HUES64 (cell line): ENCODE measurements around the gene MLYCD.
"Not testable (repeated sequence)": the region's sequence is repeated elsewhere in the genome, so short reads cannot be mapped to it uniquely, and the experiment has no call there.

Source experiments
- H3K27ac ChIP-seq: 2 replicates; pipeline ENCODE4 v1.7.0; 2013; ENCODE audit warnings: low read depth, low read length, inconsistent platforms
- H3K27me3 ChIP-seq: 2 replicates; pipeline ENCODE4 v1.6.1; 2013; ENCODE audit warnings: mild to moderate bottlenecking, low read length; ENCODE audit not compliant: insufficient read depth
- H3K36me3 ChIP-seq: 2 replicates; pipeline ENCODE4 v1.6.1; 2013; ENCODE audit warnings: mild to moderate bottlenecking, low read length; ENCODE audit not compliant: insufficient read depth
- H3K4me1 ChIP-seq: 2 replicates; pipeline ENCODE4 v1.6.1; 2013; ENCODE audit warnings: mild to moderate bottlenecking, low read length, moderate library complexity; ENCODE audit not compliant: insufficient read depth
- H3K4me3 ChIP-seq: 2 replicates; pipeline ENCODE4 v1.5.1; 2013; ENCODE audit warnings: mild to moderate bottlenecking, low read length, moderate library complexity
- H3K9ac ChIP-seq: 2 replicates; pipeline ENCODE4 v1.6.1; 2013; ENCODE audit warnings: mild to moderate bottlenecking, low read depth, low read length
- H3K9me3 ChIP-seq: 2 replicates; pipeline ENCODE4 v1.6.1; 2013; ENCODE audit warnings: low read depth, low read length; ENCODE audit not compliant: insufficient read depth
- WGBS: fragments of 150-250, 120-280 bp; methylation state at CpG from one replicate; pipeline ENCODE4 v1.1.7; 2013; ENCODE audit warnings: missing lambda C conversion rate; 5-methylcytosine and 5-hydroxymethylcytosine counted together

MLYCD gene

DNA sequence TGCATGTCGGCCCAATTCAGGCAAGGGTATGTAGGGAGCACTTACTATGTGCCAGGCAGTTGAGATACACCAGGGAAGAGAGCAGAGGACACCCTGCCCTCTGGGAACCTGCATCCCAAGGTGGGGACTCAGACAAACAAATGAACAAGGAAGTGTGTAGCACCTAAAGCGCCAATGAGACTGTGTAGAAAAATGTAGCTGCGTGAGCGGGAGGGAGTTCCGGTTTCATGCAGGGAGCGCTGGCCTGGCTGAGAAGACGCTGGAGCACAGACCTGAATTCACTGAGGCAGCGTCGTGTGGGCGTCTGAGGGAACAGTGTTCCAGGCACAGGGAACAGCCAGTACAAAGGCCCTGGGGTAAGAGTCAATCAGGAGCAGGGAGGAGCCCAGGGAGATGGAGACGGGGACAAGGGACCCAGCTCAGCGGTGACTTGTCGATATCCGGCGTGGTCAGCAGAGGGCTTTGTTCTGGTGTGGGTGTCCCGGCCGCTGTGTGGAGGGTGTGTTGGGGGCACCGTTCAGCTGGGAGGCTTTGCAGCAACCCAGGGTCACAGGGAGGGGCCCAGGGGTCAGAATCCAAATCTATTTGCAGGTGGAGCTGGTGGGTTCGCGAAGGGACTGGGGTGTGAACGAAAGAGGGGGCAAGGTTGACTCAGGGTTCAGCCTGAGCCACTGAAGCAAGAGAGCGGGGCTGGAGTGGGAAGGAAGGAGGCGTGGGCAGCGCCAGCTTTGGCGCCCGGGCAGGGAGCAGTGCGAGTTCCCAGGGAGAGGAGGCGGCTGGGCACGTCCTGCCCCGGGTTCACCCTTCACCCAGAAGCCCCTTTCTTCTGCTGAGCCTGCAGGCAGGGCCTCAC is 36.3 kb downstream of the MLYCD start:
- Histone ChIP-seq H3K4me1 (no peaks in the 10 kb centered on the region), H3K9ac (no peak overlapping the region), H3K4me3 (no peak overlapping the region), H3K27ac (no peak overlapping the region), H3K27me3 (no peaks in the 10 kb centered on the region), H3K36me3 (no peaks in the 10 kb centered on the region), H3K9me3 (no peaks in the 10 kb centered on the region)
- WGBS: 91% methylated on average over 30 of the region's 30 CpGs

DNA sequence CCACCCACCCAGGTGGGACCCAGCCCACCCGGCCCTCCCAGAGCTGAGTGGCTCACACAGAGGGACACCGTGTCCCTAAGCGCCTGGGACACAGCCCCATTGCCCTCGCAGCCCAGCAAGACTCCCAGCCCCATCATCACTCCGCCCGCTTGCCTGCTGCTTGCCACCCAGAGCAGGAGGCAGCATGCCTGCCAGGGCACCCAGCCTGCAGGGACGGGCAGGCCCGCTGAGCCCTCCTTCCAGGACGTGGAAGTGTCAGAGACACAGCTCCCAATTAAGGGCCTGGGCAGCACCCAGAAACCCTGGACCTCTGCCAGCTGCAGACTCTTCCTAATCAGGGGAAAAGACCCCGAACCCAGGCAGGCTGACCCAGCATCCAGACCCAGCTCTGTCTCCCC is 36.9 kb downstream of the MLYCD start:
- H3K27me3 ChIP-seq: no peaks in the 10 kb centered on the region
- no peaks in the 10 kb centered on the region for H3K4me1 ChIP-seq
- H3K36me3 ChIP-seq: no peaks in the 10 kb centered on the region
- WGBS: 92% methylated on average over 10 of the region's 10 CpGs
- H3K4me3 ChIP-seq: no peak overlapping the region
- no peaks in the 10 kb centered on the region for H3K9me3 ChIP-seq
- no peak overlapping the region for H3K9ac ChIP-seq
- H3K27ac ChIP-seq: no peak overlapping the region

DNA sequence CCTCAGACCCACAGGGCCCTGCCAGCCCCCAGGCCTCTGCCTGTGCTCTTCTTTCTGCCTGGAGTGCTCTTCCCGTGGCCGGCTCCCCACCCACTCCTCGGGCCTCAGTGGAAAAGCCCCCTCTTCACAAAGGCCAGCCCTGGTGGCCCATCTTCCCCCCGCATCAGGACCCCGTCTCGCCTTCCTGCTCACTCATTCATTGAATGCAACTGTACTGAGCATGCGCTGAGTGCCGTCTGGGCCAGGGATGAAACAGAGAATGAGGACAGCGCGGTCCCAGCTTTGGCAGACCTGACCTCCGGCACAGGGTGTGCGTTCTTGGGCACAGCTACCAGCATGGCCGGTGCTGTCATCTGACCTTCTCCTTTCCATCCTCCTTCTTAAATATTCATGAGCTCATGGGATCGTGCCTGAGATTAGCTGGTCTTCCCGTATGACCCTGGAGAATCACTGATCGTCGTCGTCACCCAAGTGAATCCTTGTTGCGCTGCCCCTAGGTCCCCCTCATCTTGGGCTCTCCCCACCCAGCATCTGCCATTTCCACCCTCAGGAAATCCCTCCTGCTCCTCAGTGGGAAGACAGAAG is 37.8 kb downstream of the MLYCD start:
- Histone ChIP-seq H3K27ac (no peak overlapping the region), H3K9ac (no peak overlapping the region), H3K27me3 (no peaks in the 10 kb centered on the region), H3K4me3 (no peak overlapping the region), H3K36me3 (no peaks in the 10 kb centered on the region), H3K9me3 (no peaks in the 10 kb centered on the region), H3K4me1 (no peaks in the 10 kb centered on the region)
- 92% methylated on average over 19 of the region's 19 CpGs for WGBS

DNA sequence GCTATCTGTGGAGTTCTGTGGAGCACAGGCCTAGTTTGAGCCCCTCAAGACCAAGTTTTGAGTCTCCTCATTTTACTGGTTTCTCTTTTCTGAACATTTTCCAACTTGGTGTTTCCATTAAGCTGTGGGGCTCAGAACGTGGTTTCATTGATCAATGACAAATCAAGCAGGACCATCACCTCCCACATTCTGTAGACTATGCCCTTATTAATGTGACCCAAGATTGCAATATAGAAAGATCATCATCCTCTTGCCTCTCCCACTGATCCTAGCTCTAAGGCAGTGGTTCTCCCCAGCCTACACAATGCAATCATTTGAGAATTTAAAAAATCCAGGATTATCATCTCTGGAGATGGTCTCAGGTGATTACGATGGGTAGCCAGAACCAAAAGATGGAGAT is 38.4 kb downstream of the MLYCD start:
- Histone ChIP-seq H3K27ac (no peak overlapping the region), H3K9me3 (no peaks in the 10 kb centered on the region), H3K4me3 (no peak overlapping the region), H3K9ac (no peak overlapping the region), H3K36me3 (no peaks in the 10 kb centered on the region), H3K27me3 (no peaks in the 10 kb centered on the region), H3K4me1 (no peaks in the 10 kb centered on the region)
- 89% methylated on average over 2 of the region's 2 CpGs for WGBS

DNA sequence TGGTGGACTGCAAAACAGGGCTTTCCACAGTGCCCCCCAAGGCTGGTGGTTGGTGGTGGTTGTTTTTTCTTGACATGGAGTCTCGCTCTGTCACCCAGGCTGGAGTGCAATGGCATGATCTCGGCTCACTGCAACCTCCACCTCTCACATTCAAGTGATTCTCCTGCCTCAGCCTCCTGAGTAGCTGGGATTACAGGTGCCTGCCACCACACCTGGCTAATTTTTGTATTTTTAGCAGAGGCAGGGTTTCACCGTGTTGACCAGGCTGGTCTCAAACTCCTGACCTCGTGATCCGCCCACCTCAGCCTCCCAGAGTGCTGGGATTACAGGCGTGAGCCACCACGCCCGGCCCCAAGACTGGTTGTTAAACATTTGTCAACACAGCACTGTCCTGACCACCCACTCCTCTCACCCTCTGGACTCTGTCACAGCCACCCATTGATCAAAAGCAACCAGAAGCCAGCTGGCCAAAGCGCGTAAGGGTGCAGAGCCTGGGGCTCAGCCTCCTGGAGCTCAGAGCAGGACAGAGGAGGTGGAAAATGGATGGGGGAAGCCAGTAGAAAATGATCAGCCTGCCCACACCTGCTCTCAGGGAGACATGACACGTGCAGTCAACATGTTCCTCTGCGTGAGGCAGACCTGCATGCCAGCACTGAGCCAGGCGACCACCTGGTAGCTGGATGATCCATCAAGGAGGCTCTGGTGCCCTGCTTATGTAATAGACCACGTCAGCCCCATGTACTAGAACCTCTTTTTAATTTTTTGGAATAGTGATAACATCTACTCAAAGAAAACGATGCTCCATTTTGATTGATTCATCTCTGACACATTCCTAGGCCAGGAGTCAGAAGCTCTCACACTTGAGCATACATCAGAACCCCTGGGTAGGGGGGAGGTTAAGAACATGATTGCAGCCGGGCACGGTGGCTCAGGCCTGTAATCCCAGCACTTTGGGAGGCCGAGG is 39.3 kb downstream of the MLYCD start:
- WGBS: 93% methylated on average over 17 of the region's 18 CpGs
- H3K27me3 ChIP-seq: no peaks in the 10 kb centered on the region
- no peaks in the 10 kb centered on the region for H3K9me3 ChIP-seq

DNA sequence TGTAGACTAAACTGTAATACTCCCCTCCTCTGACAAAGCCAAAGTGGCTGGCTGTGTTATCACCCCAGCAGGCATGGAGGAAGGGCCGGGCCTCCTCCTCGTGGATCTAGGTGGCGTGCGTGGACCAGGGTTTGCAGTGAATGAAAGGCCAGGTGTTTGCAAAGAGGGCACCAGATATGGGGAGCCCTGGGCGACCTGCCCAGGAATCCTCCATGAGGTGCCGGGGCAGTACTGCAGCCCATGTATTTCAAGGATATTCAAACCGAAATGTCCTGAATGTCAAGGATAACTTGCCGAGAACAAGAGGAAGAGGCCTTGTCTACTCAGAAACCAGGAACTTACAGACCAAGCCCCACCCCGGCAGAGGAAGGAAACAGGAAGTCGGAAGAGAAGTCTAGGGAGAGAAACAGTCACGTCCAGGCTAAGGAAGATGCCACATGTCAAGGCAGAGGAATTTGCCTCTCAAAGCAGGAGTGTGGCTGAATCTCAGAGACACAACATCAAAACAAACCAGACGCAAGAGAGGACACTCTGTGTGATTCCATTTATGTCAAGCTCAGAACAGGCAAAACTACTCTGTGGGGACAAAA is 40.4 kb downstream of the MLYCD start:
- Histone ChIP-seq H3K9ac (no peak overlapping the region), H3K27me3 (no peaks in the 10 kb centered on the region), H3K36me3 (no peaks in the 10 kb centered on the region), H3K9me3 (no peaks in the 10 kb centered on the region), H3K27ac (no peak overlapping the region), H3K4me3 (no peak overlapping the region), H3K4me1 (no peaks in the 10 kb centered on the region)
- 88% methylated on average over 12 of the region's 12 CpGs for WGBS

More for the DNA sequence above, 39.3 kb downstream of the MLYCD start:
- Histone ChIP-seq H3K36me3 (no peaks in the 10 kb centered on the region), H3K9ac (no peak overlapping the region), H3K27ac (no peak overlapping the region), H3K4me3 (no peak overlapping the region), H3K4me1 (no peaks in the 10 kb centered on the region)

- WGBS: 79% methylated on average over 11 of the region's 12 CpGs
- Histone ChIP-seq H3K27me3 (no peaks in the 10 kb centered on the region), H3K9ac (no peak overlapping the region), H3K36me3 (no peaks in the 10 kb centered on the region), H3K27ac (no peak overlapping the region), H3K9me3 (no peaks in the 10 kb centered on the region), H3K4me1 (no peaks in the 10 kb centered on the region), H3K4me3 (no peak overlapping the region)
These were observed 41.2 kb downstream of the MLYCD start for GRCh38 chr16:83940119-83940518.

GRCh38 chr16:83940630-83941378 is 41.9 kb downstream of the MLYCD start:
- H3K4me1 ChIP-seq: no peaks in the 10 kb centered on the region
- H3K4me3 ChIP-seq: no peak overlapping the region
- H3K9ac ChIP-seq: no peak overlapping the region
- H3K27ac ChIP-seq: no peak overlapping the region
- H3K36me3 ChIP-seq: no peaks in the 10 kb centered on the region
- 80% methylated on average over 28 of the region's 28 CpGs for WGBS
- H3K9me3 ChIP-seq: no peaks in the 10 kb centered on the region
- no peaks in the 10 kb centered on the region for H3K27me3 ChIP-seq

DNA sequence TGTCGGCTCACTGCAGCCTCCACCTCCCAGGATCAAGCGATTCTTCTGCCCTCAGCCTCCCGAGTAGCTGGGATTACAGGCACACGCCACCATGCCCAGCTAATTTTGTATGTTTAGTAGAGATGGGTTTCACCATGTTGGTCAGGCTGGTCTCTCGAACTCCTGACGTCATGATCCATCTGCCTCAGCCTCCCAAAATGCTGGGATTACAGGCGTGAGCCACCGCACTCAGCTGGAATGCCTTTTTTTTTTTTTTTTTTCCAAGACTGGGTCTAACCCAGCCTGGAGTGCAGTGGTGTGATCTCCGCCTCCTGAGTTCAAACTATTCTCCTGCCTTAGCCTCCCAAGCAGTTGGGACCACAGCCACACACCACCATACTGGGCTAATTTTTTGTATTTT is 42.6 kb downstream of the MLYCD start:
- H3K27ac ChIP-seq, H3K27me3 ChIP-seq, H3K4me3 ChIP-seq, H3K4me1 ChIP-seq, H3K9me3 ChIP-seq, H3K36me3 ChIP-seq, H3K9ac ChIP-seq: not testable (repeated sequence)
- WGBS: 95% methylated on average over 9 of the region's 9 CpGs

DNA sequence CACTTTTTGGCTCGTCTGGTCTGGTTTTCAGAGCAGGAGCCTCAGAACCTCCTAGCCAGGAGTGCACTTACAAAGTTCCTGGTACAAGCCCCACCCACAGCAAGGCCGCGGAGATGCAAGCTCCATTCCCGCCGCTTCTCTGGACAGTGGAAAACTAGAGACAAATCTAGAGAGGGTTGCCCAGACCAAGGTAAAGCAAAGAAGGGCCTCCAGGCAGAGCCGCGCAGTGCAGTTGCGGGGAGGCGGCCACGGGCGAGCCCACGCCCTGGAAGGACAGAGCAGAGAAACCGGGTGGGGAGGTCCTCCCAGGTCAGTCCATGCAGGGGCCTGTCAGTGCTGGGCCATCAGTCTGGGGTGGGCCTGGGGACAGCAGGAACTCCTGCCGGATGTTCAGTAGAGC is 43.2 kb downstream of the MLYCD start:
- H3K9ac ChIP-seq: no peak overlapping the region
- H3K4me1 ChIP-seq: no peaks in the 10 kb centered on the region
- WGBS: 87% methylated on average over 14 of the region's 14 CpGs

More for the DNA sequence above, 43.2 kb downstream of the MLYCD start:
- no peaks in the 10 kb centered on the region for H3K9me3 ChIP-seq
- H3K36me3 ChIP-seq: no peaks in the 10 kb centered on the region
- H3K27me3 ChIP-seq: no peaks in the 10 kb centered on the region
- no peak overlapping the region for H3K27ac ChIP-seq
- no peak overlapping the region for H3K4me3 ChIP-seq
